ENCODE results near the gene LPO.

Gene LPO

DNA sequence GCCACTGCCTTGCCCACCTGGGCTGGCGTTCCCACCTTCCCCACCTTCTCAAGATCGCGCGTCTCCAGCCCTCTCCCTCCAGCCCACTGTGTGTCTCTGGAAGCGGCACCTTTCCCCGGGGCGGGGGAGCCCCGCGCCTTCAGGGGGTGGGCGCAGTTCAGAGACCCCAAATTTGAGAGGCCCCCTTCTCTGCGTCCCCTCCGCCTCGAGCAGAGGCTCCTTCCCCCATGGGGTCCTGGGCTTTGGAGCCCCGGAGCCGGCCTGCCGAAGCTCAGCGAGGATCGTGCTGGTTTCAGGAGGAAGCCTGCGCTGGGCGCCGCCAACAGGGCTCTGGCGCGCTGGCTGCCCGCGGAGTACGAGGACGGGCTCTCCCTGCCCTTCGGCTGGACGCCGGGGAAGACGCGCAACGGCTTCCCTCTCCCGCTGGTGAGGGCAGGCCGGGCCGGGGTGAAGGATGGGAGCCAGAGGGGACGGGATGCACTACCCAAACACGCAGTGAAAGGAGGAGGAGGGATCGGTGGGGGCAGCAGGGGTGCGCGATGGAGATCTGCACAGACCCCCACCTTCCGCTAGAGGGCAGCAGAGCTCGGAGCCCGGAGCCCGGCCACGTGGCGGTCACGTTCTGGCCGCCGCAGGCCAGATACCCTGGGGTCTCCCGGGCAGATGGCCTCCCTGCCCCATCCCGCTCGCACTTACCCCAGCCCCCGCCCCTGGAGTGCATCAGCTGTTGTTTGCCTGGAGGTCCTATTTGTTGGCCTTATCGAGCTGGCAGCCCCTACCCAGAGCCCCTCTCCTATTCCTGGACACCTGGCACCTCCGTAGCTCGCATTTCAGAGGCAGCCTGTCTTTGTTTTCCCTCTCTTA, 11.1 kb downstream of the LPO start:
- Mint-ChIP-seq H3K9me3 (no peaks in the 10 kb centered on the region), H3K36me3 (ENCODE audit: insufficient read depth) (peaks cover 2% of the 10 kb centered on the region), H3K4me1 (peaks cover 14% of the 10 kb centered on the region), H3K4me3 (peak overlapping the region; percentile 74), H3K27me3 (peaks cover 14% of the 10 kb centered on the region), H3K27ac (ENCODE audit: low read depth) (no peak overlapping the region)
- ATAC-seq (replicated peaks; ENCODE audit: extremely low read depth, poor library complexity, severe bottlenecking), result peak; percentile 86
- DNase-seq (ENCODE audit: low spot score in 2 of 2), result peak; percentile 61 to 75

DNA sequence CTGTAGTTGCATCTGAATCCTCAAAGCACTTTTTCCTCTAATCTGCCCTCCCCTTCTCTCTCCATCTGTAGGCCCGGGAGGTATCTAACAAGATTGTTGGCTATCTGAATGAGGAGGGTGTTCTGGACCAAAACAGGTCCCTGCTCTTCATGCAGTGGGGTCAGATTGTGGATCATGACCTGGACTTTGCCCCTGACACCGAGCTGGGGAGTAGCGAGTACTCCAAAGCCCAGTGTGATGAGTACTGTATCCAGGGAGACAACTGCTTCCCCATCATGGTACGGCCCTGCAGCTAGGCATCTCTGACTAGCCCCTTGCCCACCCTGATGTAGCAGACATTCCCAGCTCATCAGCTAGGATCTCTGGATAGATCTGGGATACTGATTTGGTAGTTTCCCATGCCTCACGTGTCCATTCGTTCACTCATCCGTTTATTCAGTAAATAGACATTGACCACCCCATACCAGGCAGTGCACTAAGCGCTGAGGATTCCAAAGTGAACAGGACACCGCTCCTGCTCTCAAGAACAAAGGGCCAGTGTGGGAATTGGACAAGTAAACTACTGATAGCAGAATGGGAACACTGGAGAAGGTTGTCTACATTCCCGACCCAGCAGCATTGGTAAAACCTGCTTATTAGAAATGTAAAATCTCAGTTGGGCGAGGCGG, 12.1 kb downstream of the LPO start:
- no peak for ATAC-seq (replicated peaks; ENCODE audit: extremely low read depth, poor library complexity, severe bottlenecking)
- H3K4me3 Mint-ChIP-seq, result peak overlapping the region; percentile 74
- H3K9me3 Mint-ChIP-seq, result no peaks in the 10 kb centered on the region
- H3K36me3 Mint-ChIP-seq (ENCODE audit: insufficient read depth), result peaks cover 2% of the 10 kb centered on the region
- H3K4me1 Mint-ChIP-seq, result peaks cover 14% of the 10 kb centered on the region
- DNase-seq (ENCODE audit: low spot score in 2 of 2), result no peak
- peaks cover 18% of the 10 kb centered on the region for H3K27me3 Mint-ChIP-seq
- no peak overlapping the region for H3K27ac Mint-ChIP-seq (ENCODE audit: low read depth)

GRCh38 chr17:58252141-58252540, 13.8 kb downstream of the LPO start:
- DNase-seq (ENCODE audit: low spot score in 2 of 2) (no peak), ATAC-seq (replicated peaks; ENCODE audit: extremely low read depth, poor library complexity, severe bottlenecking) (no peak)
- no peak overlapping the region for H3K27ac Mint-ChIP-seq (ENCODE audit: low read depth)
- H3K36me3 Mint-ChIP-seq (ENCODE audit: insufficient read depth), result peaks cover 2% of the 10 kb centered on the region
- no peak overlapping the region for H3K4me3 Mint-ChIP-seq
- H3K27me3 Mint-ChIP-seq, result peaks cover 13% of the 10 kb centered on the region
- H3K9me3 Mint-ChIP-seq, result no peaks in the 10 kb centered on the region
- peaks cover 14% of the 10 kb centered on the region for H3K4me1 Mint-ChIP-seq

- Mint-ChIP-seq H3K4me3 (no peak overlapping the region), H3K36me3 (ENCODE audit: insufficient read depth) (peaks cover 3% of the 10 kb centered on the region), H3K4me1 (peaks cover 6% of the 10 kb centered on the region), H3K27me3 (peaks cover 23% of the 10 kb centered on the region), H3K9me3 (no peaks in the 10 kb centered on the region), H3K27ac (ENCODE audit: low read depth) (no peak overlapping the region)
- ATAC-seq (replicated peaks; ENCODE audit: extremely low read depth, poor library complexity, severe bottlenecking) (no peak), DNase-seq (ENCODE audit: low spot score in 2 of 2) (no peak)
Observed at GRCh38 chr17:58253082-58253481, 14.7 kb downstream of the LPO start.

- H3K4me1 Mint-ChIP-seq, result no peaks in the 10 kb centered on the region
- H3K36me3 Mint-ChIP-seq (ENCODE audit: insufficient read depth), result peaks cover 2% of the 10 kb centered on the region
- no peaks in the 10 kb centered on the region for H3K9me3 Mint-ChIP-seq
- no peak overlapping the region for H3K4me3 Mint-ChIP-seq
- DNase-seq (ENCODE audit: low spot score in 2 of 2) (peak in 1 of 2 donors; percentile 6), ATAC-seq (replicated peaks; ENCODE audit: extremely low read depth, poor library complexity, severe bottlenecking) (no peak)
- no peak overlapping the region for H3K27ac Mint-ChIP-seq (ENCODE audit: low read depth)
- H3K27me3 Mint-ChIP-seq, result peaks cover 38% of the 10 kb centered on the region
Observed at GRCh38 chr17:58254803-58255202, 16.4 kb downstream of the LPO start.

DNA sequence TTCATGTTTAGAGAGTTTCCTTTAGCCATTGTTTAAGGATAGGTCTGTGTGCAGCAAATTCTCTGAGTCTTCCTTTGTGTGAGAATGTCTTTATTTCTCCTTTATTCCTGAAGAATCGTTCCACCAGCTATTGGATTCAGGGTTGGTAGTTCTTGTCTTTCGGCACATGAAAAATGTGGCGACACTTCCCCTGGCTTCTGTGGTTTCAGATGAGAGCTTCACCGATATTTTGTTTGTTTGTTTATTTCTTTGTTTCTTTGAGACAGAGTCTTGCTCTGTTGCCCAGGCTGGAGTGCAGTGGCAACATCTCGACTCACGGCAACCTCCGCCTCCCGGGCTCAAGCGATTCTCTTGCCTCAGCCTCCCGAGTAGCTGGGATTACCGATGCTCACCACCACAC, 23.8 kb downstream of the LPO start:
- no peaks in the 10 kb centered on the region for H3K9me3 Mint-ChIP-seq
- H3K27me3 Mint-ChIP-seq, result peaks cover 98% of the 10 kb centered on the region
- DNase-seq (ENCODE audit: low spot score in 2 of 2), result no peak
- ATAC-seq (replicated peaks; ENCODE audit: extremely low read depth, poor library complexity, severe bottlenecking), result no peak
- peaks cover 4% of the 10 kb centered on the region for H3K36me3 Mint-ChIP-seq (ENCODE audit: insufficient read depth)
- no peak overlapping the region for H3K27ac Mint-ChIP-seq (ENCODE audit: low read depth)
- no peak overlapping the region for H3K4me3 Mint-ChIP-seq
- H3K4me1 Mint-ChIP-seq, result no peaks in the 10 kb centered on the region

DNA sequence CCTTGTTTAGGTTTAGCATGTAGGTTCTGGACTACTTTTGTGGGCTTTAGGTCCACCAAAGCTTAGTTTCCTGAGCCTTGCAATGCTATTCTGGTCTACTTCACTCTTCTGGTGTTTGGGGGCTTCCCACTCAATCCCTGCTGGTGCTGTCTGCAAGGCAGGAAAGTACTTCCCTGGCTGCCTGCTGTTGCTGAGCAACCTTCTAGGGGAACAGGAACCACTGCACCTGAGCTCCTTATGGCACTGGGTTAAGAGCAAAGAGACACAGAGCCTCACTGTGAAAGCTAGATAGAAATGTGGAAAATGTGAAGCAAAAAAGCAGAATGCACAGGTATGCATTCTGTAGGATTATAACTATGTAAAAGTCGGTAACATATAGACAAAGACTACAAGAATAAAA, 25.4 kb downstream of the LPO start:
- Mint-ChIP-seq H3K9me3 (no peaks in the 10 kb centered on the region), H3K4me3 (no peak overlapping the region), H3K27ac (ENCODE audit: low read depth) (no peak overlapping the region), H3K4me1 (no peaks in the 10 kb centered on the region), H3K27me3 (peaks cover 94% of the 10 kb centered on the region), H3K36me3 (ENCODE audit: insufficient read depth) (peaks cover 2% of the 10 kb centered on the region)
- no peak for DNase-seq (ENCODE audit: low spot score in 2 of 2)
- ATAC-seq (replicated peaks; ENCODE audit: extremely low read depth, poor library complexity, severe bottlenecking), result no peak

- Mint-ChIP-seq H3K9me3 (no peaks in the 10 kb centered on the region), H3K27ac (ENCODE audit: low read depth) (no peak overlapping the region), H3K36me3 (ENCODE audit: insufficient read depth) (peaks cover 2% of the 10 kb centered on the region), H3K4me1 (no peaks in the 10 kb centered on the region), H3K27me3 (peaks cover 87% of the 10 kb centered on the region), H3K4me3 (no peak overlapping the region)
- DNase-seq (ENCODE audit: low spot score in 2 of 2), result no peak
- ATAC-seq (replicated peaks; ENCODE audit: extremely low read depth, poor library complexity, severe bottlenecking), result no peak
Observed at GRCh38 chr17:58264407-58265103, 26.2 kb downstream of the LPO start.

DNA sequence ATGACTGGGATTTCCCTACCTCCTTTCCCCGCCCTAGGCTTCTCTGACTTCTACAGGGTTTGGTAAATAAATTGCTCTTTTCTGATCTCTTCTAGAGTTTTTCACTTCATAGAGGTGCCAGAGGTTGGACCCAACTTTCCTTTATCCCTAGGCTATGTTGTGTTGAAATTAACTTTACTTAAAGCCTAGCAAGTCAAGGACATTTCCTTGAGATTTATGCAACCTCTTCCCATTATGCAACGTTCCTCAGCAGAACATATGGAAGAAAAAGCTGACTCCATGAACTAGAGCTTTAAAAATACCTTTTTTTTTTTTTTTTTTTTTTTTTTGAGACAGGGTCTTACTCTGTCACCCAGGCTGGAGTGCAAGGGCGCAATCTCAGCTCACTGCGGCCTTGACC, 26.9 kb downstream of the LPO start:
- Mint-ChIP-seq H3K4me3 (no peak overlapping the region), H3K27me3 (peaks cover 81% of the 10 kb centered on the region), H3K36me3 (ENCODE audit: insufficient read depth) (peaks cover 2% of the 10 kb centered on the region), H3K9me3 (no peaks in the 10 kb centered on the region), H3K27ac (ENCODE audit: low read depth) (no peak overlapping the region), H3K4me1 (no peaks in the 10 kb centered on the region)
- no peak for ATAC-seq (replicated peaks; ENCODE audit: extremely low read depth, poor library complexity, severe bottlenecking)
- no peak for DNase-seq (ENCODE audit: low spot score in 2 of 2)

GRCh38 chr17:58265902-58266875, 27.8 kb downstream of the LPO start:
- Mint-ChIP-seq H3K4me3 (no peak overlapping the region), H3K4me1 (no peaks in the 10 kb centered on the region), H3K27ac (ENCODE audit: low read depth) (no peak overlapping the region), H3K27me3 (peaks cover 72% of the 10 kb centered on the region), H3K9me3 (no peaks in the 10 kb centered on the region), H3K36me3 (ENCODE audit: insufficient read depth) (peaks cover 2% of the 10 kb centered on the region)
- DNase-seq (ENCODE audit: low spot score in 2 of 2) (peak in 1 of 2 donors; percentile 5), ATAC-seq (replicated peaks; ENCODE audit: extremely low read depth, poor library complexity, severe bottlenecking) (no peak)

DNA sequence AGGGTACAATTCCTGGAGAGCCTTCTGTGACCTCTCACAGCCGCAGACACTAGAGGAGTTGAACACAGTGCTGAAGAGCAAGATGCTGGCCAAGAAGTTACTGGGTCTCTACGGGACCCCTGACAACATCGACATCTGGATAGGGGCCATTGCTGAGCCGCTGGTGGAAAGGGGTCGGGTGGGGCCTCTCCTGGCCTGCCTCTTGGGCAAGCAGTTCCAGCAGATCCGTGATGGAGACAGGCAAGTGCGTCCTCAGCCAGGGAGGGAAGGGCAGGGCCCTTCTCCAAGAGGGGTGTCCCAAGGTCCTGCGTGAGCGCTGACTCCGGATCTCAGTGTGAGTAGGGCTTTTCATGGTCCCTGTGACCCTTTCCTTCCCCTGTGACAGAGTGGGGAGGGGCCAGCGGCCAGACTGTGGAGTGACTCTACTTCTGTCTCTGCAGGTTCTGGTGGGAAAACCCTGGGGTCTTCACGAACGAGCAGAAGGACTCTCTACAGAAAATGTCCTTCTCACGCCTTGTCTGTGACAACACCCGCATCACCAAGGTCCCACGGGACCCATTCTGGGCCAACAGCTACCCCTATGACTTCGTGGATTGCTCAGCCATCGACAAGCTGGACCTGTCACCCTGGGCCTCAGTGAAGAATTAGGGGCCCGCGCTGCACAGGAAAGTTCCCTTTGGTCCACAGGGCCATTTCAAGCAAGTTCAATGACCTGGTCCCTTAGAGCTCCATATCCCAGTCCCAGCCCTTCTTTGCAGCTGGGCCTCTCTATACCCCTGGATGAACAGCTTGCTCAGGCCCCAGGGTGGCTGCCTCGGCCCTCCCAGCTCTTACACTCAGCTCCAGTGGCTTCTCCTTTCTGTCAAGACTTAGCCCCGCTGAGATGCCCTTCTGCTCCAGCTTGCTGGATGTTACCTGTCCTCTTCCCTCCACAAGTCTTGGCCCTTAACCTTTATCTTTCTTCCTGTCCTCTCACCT, 29.3 kb downstream of the LPO start:
- no peaks in the 10 kb centered on the region for H3K4me1 Mint-ChIP-seq
- peaks cover 2% of the 10 kb centered on the region for H3K36me3 Mint-ChIP-seq (ENCODE audit: insufficient read depth)
- no peak overlapping the region for H3K27ac Mint-ChIP-seq (ENCODE audit: low read depth)
- no peak overlapping the region for H3K4me3 Mint-ChIP-seq
- H3K27me3 Mint-ChIP-seq, result peaks cover 66% of the 10 kb centered on the region
- DNase-seq (ENCODE audit: low spot score in 2 of 2), result peak in 1 of 2 donors; percentile 10
- H3K9me3 Mint-ChIP-seq, result no peaks in the 10 kb centered on the region
- no peak for ATAC-seq (replicated peaks; ENCODE audit: extremely low read depth, poor library complexity, severe bottlenecking)
